Measurements from ENCODE around the gene MGAT2.

The MGAT2 gene

DNA sequence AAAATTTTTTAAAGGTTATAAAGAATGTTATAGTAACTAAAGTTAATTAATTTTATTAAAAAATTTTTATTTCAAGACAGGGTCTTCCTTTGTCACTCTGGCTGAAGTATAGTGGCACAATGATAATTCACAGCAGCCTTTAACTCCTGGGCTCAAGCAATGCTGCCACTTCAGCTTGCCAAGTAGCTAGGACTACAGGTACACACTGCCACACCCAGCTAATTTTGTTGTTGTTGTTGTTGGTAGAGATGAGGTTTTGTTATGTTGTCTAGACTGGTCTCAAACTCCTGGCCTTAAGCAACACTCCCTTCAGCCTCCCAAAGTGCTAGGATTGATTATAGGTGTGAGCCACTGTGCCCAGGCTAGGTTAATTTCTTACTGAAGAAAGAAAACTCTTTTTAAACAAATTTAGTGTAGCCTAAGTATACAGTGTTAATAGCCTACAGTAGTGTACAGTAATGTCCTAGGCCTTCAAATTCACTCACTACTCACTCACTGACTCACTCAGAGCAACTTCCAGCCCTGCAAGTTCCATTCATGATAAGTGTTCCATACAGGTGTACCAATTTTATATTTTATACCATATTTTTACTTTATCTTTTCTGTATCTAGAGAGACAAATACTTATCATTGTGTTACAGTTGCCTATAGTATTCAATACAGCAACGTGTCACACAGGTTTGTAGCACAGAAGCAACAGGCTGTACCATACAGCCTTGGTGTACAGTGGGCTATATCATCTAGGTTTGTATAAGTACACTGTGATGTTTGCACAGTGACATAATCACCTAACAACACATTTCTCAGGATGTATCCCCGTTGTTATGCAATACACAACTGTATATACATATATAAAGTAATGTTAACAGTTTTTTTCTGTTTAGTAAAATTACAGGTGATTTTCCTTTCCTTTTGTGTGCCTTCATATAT, 39.2 kb downstream of the MGAT2 start:
- no peak for DNase-seq

GRCh38 chr14:49670475-49670874, 49.9 kb downstream of the MGAT2 start:
- no peak for DNase-seq

All from CD4-positive, alpha-beta T cell treated with Interleukin-1 beta for 1 hour (primary cell).